Mesothelial cell of epicardium (in vitro differentiated cells): Measurements from ENCODE around the gene ZNF560. TPM values are rescaled to one million over a fixed set of nuclear protein-coding genes. Genes with fewer than 3 reads are reported as not detected.

Source experiments
- DNase-seq, 2 experiments: peaks; one replicate each; pipeline ENCODE4 v3.0.0; 2021; ENCODE audit warnings: low spot score in 2 of 2; ENCODE audit not compliant: unreplicated experiment in 2 of 2
- H3K27ac Mint-ChIP-seq: 2 replicates; pipeline ENCODE4 v1.8.0; 2021; ENCODE audit warnings: mixed read lengths
- H3K27me3 Mint-ChIP-seq: 2 replicates; pipeline ENCODE4 v1.8.0; 2021; ENCODE audit warnings: low read depth, mixed read lengths
- H3K36me3 Mint-ChIP-seq: 2 replicates; pipeline ENCODE4 v1.8.0; 2021; ENCODE audit warnings: mixed read lengths
- H3K4me1 Mint-ChIP-seq: 2 replicates; pipeline ENCODE4 v1.8.0; 2021; ENCODE audit warnings: mixed read lengths
- H3K4me3 Mint-ChIP-seq: 2 replicates; pipeline ENCODE4 v1.8.0; 2021; ENCODE audit warnings: mild to moderate bottlenecking, moderate library complexity, mixed read lengths
- H3K9me3 Mint-ChIP-seq: 2 replicates; pipeline ENCODE4 v1.8.0; 2021; ENCODE audit warnings: mixed read lengths
- total RNA-seq: library from RNA; stranded (reverse); gene quantifications from 3 replicates; pipeline ENCODE4 v1.2.1, GENCODE V29; 2021
- TF ChIP-seq, protein P1 (sequence below): fragments of 200-600 bp; sonication (generic); IDR thresholded peaks from one replicate; pipeline ENCODE4 v1.5.0; 2021; ENCODE audit warnings: antibody characterized with exemption; ENCODE audit not compliant: unreplicated experiment

Gene ZNF560
- total RNA-seq, 1 donor from 2014 or later = not detected

DNA sequence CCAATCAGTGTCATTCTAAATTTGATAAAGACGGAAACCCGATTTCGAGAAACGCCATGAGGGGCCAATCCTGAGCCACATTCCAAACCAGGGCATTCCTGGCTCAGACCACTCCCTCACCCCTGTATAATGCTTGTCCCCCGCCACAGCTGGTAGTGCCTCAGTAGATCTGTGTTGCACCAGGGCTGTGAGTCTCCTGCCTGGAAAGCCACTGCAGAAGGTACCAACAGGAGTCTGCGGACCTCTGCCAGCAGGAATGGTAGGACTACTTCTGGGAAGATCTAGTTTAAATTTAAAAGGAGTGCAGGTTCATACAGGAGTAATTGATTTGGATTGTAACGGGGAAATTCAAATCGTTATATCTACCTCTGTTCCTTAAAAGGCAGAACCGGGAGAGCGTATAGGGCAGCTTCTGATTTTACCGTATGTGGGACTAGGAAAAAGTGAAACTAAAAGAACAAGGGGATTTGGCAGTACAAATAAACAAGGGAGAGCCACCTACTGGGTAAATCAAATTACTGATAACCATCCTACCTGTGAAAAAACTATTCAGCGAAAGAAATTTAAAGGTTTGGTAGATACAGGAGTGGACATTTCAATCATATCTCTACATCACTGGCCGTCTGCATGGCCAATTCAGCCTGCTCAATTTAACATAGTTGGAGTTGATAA, 42.3 kb downstream of the ZNF560 start:
- TF ChIP-seq, protein P1, sequence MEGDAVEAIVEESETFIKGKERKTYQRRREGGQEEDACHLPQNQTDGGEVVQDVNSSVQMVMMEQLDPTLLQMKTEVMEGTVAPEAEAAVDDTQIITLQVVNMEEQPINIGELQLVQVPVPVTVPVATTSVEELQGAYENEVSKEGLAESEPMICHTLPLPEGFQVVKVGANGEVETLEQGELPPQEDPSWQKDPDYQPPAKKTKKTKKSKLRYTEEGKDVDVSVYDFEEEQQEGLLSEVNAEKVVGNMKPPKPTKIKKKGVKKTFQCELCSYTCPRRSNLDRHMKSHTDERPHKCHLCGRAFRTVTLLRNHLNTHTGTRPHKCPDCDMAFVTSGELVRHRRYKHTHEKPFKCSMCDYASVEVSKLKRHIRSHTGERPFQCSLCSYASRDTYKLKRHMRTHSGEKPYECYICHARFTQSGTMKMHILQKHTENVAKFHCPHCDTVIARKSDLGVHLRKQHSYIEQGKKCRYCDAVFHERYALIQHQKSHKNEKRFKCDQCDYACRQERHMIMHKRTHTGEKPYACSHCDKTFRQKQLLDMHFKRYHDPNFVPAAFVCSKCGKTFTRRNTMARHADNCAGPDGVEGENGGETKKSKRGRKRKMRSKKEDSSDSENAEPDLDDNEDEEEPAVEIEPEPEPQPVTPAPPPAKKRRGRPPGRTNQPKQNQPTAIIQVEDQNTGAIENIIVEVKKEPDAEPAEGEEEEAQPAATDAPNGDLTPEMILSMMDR = no peak
- H3K9me3 Mint-ChIP-seq = peaks cover 83% of the 10 kb centered on the region
- H3K36me3 Mint-ChIP-seq = peaks cover 44% of the 10 kb centered on the region

GRCh38 chr19:9453953-9454352, 44.5 kb downstream of the ZNF560 start:
- TF ChIP-seq, protein P1 = no peak
- no peaks in the 10 kb centered on the region for H3K4me1 Mint-ChIP-seq
- no peak overlapping the region for H3K27ac Mint-ChIP-seq
- peaks cover 75% of the 10 kb centered on the region for H3K9me3 Mint-ChIP-seq
- H3K36me3 Mint-ChIP-seq = peaks cover 36% of the 10 kb centered on the region
- H3K27me3 Mint-ChIP-seq = no peaks in the 10 kb centered on the region
- H3K4me3 Mint-ChIP-seq = no peak overlapping the region
- DNase-seq = no peak

More for the DNA sequence above, 42.3 kb downstream of the ZNF560 start:
- no peaks in the 10 kb centered on the region for H3K27me3 Mint-ChIP-seq
- no peaks in the 10 kb centered on the region for H3K4me1 Mint-ChIP-seq
- DNase-seq = no peak
- H3K4me3 Mint-ChIP-seq = no peak overlapping the region
- H3K27ac Mint-ChIP-seq = no peak overlapping the region

DNA sequence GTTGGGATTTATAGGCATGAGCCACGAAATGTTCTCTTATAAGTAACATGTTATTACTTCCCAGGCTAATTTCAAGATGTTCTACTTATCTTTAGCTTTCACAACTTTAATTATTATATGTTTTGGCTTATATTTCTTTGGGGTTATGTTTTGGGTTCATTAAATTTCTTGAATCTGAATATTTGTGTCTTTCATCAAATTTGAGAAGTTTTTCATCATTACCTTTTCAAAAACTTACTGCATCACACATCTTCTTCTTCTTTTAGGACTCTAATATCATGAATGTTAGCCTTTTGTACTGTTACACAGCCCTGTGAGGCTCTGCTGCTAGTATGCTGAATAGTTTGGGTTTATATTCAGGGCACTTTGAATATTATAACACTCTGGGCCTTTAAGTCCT, 53.4 kb downstream of the ZNF560 start:
- TF ChIP-seq, protein P1 = no peak
- peaks cover 62% of the 10 kb centered on the region for H3K36me3 Mint-ChIP-seq
- H3K4me1 Mint-ChIP-seq = no peaks in the 10 kb centered on the region
- peaks cover 53% of the 10 kb centered on the region for H3K9me3 Mint-ChIP-seq
- H3K4me3 Mint-ChIP-seq = no peak overlapping the region
- H3K27me3 Mint-ChIP-seq = no peaks in the 10 kb centered on the region
- DNase-seq = no peak
- H3K27ac Mint-ChIP-seq = no peak overlapping the region

DNA sequence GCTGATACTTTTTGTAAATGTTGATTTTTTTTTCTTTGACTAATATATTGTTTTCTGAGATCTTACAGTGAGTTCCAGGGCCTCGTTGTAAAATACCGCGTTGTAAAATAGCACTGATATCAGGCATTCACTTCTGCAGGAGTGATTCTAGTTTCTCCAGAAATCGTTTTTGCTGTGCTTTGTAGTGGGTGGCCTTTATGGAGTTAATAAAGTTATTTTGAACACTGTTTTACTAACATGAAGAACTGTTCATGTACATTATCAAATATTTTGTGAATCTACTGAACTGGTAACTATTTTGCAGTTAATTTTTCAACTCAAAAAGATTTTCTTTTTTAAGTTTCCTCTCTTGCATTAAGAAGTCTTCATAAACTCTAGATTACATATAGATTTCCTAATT, 62.1 kb downstream of the ZNF560 start:
- Mint-ChIP-seq H3K27ac (peak overlapping the region; percentile 98), H3K4me1 (peaks cover 23% of the 10 kb centered on the region), H3K27me3 (no peaks in the 10 kb centered on the region), H3K4me3 (peak overlapping the region; percentile 88), H3K36me3 (peaks cover 35% of the 10 kb centered on the region), H3K9me3 (peaks cover 16% of the 10 kb centered on the region)
- DNase-seq = no peak
- TF ChIP-seq, protein P1 = no peak

GRCh38 chr19:9435279-9436268, 62.8 kb downstream of the ZNF560 start, which contains the start of gene ZNF266:
TSS of gene ZNF266 (minus strand) at chr19:9435573. CDS start at chr19:9420089, 15,484 bp downstream.
- peaks cover 34% of the 10 kb centered on the region for H3K36me3 Mint-ChIP-seq

More at GRCh38 chr19:9435279-9436268, 62.8 kb downstream of the ZNF560 start, which contains the start of gene ZNF266:
- Mint-ChIP-seq H3K9me3 (peaks cover 14% of the 10 kb centered on the region), H3K27ac (peak within 1 kb of the TSS; percentile 98), H3K27me3 (no peaks in the 10 kb centered on the region), H3K4me3 (peak within 1 kb of the TSS; percentile 88), H3K4me1 (peaks cover 23% of the 10 kb centered on the region)
- DNase-seq = peak; percentile 81 to 92
- TF ChIP-seq, protein P1 = peak; percentile 67
